ENCODE results near the gene RUNX3.

RUNX3 gene

DNA sequence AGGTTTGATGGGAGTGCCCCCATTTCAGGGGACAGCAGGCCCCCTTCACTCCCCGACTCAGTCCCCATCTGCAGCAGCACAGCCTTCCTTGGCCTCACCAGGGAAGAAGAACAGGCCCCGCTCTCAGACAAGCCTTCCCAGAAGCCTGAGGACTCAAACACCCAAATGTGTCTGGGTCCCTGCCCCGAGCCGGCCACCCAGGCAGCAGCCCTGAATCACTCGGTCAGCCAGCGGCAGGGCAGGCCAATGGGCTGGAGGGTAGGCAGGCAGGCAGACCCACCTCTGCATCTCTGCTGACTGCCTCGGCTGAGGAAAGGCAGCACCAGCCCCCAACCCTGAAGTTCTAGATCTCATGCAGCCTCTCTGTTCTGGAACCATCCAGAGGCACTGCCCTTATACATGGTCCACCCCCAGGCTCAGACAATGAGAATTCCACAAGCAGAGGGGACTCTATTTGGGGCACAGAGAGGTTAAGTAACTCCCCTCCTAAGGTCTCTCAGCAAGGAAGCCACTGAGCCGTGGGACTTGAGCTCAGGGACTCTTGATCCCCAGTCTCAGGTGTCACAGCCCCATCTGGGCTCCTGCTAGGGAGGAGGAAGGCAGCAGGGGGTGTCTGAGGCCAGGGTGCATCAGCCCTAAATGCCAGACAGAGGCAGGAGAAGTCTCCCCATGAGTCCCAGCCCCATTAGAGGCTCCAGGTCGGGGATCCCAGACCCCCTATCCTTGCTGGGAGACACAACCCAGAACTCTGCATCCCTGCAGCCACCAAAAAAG lies 33.2 kb upstream of the RUNX3 start:
- DNase-seq (ENCODE audit: low read depth), result no peak

- no peak for DNase-seq (ENCODE audit: low read depth)
Observed at GRCh38 chr1:24961961-24962861, 32.1 kb upstream of the RUNX3 start.

- no peak for DNase-seq (ENCODE audit: low read depth)
Observed at GRCh38 chr1:24961334-24961733, 31.3 kb upstream of the RUNX3 start.

GRCh38 chr1:24960071-24960801 lies 30.2 kb upstream of the RUNX3 start:
- DNase-seq (ENCODE audit: low read depth), result no peak

DNA sequence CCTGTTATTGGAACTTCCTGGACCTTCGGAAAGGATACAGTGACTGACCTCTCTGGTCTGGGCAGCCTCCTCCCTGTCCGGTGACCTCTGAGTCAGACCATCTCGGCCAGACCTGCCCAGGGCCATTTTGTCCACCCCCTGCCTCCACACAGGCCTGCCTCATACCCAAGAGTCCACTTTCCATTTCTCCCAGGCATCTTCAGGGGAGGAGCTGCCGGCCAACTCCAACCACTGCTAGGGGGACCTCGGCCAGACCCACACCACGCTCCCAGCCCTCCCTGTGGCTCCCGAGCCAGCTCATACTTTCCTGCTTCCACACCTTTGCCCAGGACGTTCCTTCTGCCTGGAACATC lies 29.5 kb upstream of the RUNX3 start:
- DNase-seq (ENCODE audit: low read depth), result no peak

GRCh38 chr1:24958766-24959622 lies 28.9 kb upstream of the RUNX3 start:
- no peak for DNase-seq (ENCODE audit: low read depth)

- DNase-seq (ENCODE audit: low read depth), result no peak
Observed at GRCh38 chr1:24957808-24958752, 28.0 kb upstream of the RUNX3 start.

GRCh38 chr1:24957016-24957807 lies 27.1 kb upstream of the RUNX3 start:
- no peak for DNase-seq (ENCODE audit: low read depth)

DNA sequence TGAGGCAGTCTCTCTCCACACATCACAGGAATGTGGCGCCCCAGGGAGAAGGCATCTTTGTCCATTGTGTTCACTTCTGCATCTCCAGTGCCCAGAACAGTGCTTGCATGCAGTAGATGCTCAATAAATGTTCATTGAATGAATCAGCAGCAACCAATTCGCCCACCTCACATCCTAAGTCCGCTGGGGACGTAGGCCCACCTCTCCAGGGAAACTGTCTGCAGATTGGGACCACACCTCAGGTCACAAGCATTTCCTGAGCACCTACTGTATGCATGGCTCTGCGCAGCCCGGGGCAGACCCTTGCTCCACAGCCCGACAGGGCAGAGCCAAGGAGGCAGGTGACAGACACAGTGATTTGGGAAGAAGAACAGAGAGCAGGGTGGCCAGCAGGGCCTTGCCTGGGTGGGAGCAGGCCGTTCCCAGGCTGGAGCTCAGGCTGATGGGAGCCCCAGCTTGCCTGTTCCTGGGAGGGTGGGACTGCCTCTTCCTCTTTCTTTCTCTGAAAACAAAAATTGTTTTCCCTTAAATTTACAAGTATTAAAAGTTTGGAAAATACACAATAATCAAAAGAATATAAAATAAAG lies 25.8 kb upstream of the RUNX3 start:
- DNase-seq (ENCODE audit: low read depth), result no peak

- no peak for DNase-seq (ENCODE audit: low read depth)
Observed at GRCh38 chr1:24955161-24955560, 25.1 kb upstream of the RUNX3 start.

- DNase-seq (ENCODE audit: low read depth), result no peak
Observed at GRCh38 chr1:24954631-24955030, 24.6 kb upstream of the RUNX3 start.

- no peak for DNase-seq (ENCODE audit: low read depth)
Observed at GRCh38 chr1:24954022-24954421, 23.9 kb upstream of the RUNX3 start.

DNA sequence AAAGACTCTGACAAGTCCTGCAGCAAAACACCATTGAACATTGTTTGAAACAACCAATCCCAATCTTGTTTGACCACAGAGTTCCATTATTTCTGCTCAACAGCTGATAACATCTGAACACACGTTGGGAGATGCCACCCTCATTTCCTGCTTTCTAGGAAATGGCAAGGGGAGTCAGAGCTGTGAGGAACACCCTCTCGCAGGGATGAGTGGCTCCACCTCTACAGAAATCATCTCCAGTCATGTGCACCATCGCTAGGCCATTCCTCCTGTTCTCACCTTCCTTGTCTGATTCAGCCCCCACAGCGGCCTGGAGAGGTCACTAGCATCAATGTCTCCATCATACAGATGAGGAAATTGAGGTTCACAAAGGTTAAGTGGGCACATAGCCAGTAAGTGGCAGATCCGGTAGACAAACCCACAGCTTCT lies 22.4 kb upstream of the RUNX3 start:
- no peak for DNase-seq (ENCODE audit: low read depth)

DNA sequence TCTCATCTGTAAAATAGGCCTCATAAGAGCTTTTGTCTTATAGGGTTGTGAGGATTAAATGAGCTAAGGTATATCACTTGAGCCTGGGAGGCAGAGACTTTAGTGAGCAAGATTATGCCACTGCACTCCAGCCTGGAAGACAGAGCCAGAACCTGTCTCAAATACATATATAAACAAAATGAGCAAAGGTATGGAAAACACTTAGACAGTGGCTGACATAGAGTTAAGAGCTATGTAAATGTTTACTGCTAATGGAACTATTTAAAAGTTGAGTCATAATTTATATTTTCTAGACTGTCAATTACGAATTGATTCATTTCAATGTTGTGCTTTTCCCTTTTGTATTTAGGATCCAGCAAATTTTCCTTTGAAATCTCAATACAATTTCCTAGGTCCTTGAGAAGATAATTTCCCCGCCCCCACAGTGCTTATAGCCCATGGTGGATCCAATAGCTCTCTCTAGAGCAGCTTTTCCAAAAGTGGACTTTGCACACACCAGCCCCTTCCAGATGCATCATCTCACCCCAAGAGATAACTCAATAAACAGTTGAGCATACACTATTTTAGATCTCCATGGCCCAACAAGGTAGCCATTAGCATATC lies 21.8 kb upstream of the RUNX3 start:
- no peak for DNase-seq (ENCODE audit: low read depth)

- no peak for DNase-seq (ENCODE audit: low read depth)
Observed at GRCh38 chr1:24951337-24951736, 21.3 kb upstream of the RUNX3 start.

GRCh38 chr1:24949331-24949881 lies 19.3 kb upstream of the RUNX3 start:
- DNase-seq (ENCODE audit: low read depth), result no peak

- no peak for DNase-seq (ENCODE audit: low read depth)
Observed at GRCh38 chr1:24948079-24948827, 18.2 kb upstream of the RUNX3 start.
